ENCODE measurements around the gene LPO.

The LPO gene

DNA sequence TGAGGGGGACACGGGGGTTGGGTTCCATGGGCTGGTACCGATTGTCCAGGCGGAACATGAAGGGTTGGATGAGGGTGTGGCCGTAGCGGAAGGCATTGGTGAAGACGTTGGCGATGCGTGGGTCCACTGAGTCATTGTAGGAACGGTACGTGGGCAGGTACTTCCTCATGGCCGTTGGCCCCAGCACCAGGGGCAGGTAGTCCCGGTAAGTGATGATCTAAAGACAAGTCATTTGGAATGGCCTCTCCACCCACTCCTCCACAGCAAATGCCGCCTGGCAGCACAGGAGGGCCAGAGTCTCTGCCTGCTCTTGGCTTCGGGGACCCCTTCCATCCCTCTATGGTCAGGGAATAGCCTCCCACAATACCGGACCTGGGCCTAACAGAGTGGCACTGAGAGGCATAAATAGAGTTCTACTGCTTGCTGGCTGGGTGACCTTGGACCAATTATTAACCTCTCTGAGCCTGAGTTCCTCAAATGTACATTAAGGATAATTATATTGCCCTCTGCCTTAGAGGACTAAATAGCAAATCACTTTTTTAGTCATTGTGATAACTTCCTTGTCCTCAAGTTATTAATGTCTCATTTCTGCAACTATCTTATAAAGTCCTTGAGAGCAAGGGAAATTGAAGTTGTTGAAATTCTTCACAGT is 35.2 kb downstream of the LPO start:
- in situ Hi-C loops (cut with MboI; ENCODE audit: low pct_unique_long_range_greater_than_20kb, low sequenced_read_pairs, unreplicated experiment), result no loop called here
- TF ChIP-seq, protein P1, sequence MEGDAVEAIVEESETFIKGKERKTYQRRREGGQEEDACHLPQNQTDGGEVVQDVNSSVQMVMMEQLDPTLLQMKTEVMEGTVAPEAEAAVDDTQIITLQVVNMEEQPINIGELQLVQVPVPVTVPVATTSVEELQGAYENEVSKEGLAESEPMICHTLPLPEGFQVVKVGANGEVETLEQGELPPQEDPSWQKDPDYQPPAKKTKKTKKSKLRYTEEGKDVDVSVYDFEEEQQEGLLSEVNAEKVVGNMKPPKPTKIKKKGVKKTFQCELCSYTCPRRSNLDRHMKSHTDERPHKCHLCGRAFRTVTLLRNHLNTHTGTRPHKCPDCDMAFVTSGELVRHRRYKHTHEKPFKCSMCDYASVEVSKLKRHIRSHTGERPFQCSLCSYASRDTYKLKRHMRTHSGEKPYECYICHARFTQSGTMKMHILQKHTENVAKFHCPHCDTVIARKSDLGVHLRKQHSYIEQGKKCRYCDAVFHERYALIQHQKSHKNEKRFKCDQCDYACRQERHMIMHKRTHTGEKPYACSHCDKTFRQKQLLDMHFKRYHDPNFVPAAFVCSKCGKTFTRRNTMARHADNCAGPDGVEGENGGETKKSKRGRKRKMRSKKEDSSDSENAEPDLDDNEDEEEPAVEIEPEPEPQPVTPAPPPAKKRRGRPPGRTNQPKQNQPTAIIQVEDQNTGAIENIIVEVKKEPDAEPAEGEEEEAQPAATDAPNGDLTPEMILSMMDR (IDR thresholded peaks at IDR 0.05; ENCODE audit: extremely low read depth, insufficient read depth, missing control alignments), result no peak
- DNase-seq (ENCODE audit: low spot score), result peak; percentile 46

DNA sequence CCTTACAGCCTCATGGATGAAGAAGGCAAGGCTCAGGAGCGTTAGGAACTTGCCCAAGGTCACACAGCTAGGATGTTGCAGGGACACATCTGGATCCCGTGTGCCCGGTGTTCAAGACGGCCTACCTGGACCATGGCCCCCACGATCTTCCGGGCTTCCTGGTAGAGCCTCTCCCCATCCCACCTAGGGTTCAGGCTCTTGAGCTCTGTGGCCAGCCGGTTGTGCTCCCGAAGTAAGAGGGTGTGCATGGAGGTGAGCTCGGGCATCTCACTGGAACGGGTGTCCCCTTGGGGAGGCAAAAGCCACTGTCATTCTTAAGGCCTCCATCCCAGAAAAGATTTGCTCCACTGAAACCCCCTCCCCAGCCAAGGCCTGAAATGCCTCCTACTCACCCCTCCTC is 37.0 kb downstream of the LPO start:
- in situ Hi-C loops (cut with MboI; ENCODE audit: low pct_unique_long_range_greater_than_20kb, low sequenced_read_pairs, unreplicated experiment), result no loop called here
- DNase-seq (ENCODE audit: low spot score), result no peak
- TF ChIP-seq, protein P1 (IDR thresholded peaks at IDR 0.05; ENCODE audit: extremely low read depth, insufficient read depth, missing control alignments), result no peak

DNA sequence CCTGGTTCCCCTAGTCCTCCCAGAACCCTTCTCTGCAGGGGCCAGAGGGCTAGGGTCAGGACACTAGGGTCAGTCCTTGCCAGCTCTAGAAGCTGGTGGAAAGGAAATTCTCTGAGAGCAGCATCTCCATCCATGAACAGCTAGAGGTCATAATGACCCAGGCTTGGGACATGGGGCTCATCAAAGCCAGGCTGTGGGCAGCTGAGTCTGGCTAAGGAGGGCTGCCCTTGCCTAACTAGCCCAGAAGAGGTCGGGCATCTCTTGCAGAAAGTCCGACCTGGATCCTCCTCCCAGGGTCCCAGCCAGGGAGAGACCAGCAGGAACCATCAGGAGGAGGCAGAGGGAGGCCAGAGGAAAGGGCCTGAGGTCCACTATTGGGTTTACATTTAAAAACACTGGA is 38.0 kb downstream of the LPO start:
- no peak for DNase-seq (ENCODE audit: low spot score)
- in situ Hi-C loops (cut with MboI; ENCODE audit: low pct_unique_long_range_greater_than_20kb, low sequenced_read_pairs, unreplicated experiment), result no loop called here
- TF ChIP-seq, protein P1 (IDR thresholded peaks at IDR 0.05; ENCODE audit: extremely low read depth, insufficient read depth, missing control alignments), result no peak

DNA sequence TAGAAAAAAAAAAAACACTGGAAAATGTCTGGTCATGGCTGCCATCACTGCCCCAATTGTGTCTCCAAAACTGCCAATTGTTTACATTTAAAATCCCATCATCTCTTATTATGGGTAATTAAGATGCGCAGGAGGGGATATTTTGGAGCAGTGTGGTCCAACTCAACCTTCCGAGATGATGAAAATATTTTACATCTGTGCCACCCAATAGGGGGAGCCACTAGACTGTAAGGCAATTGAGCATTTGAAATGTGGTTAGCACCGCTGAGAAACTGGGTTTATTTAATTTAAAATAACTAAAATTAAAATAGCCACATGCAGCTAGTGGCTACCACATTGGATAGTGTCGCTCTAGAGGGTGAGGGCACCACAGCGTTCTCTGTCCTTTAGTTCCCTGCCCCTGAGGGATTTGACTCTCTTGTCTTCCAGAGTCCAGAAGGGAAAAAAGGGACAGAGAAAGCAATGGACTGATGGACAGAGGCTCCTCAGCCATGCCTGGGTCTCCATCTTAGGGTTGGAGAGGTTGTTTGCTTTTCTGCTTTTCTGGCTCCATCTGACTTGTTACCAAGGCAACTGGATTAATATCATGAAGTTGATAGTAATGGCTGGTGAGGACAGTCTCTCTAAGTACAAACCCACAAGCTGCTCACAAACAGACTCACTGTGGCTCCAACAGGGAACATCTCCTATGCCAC is 38.9 kb downstream of the LPO start:
- peak; percentile 69 for DNase-seq (ENCODE audit: low spot score)
- TF ChIP-seq, protein P1 (IDR thresholded peaks at IDR 0.05; ENCODE audit: extremely low read depth, insufficient read depth, missing control alignments), result peak; percentile 59
- in situ Hi-C loops (cut with MboI; ENCODE audit: low pct_unique_long_range_greater_than_20kb, low sequenced_read_pairs, unreplicated experiment), result no loop called here

DNA sequence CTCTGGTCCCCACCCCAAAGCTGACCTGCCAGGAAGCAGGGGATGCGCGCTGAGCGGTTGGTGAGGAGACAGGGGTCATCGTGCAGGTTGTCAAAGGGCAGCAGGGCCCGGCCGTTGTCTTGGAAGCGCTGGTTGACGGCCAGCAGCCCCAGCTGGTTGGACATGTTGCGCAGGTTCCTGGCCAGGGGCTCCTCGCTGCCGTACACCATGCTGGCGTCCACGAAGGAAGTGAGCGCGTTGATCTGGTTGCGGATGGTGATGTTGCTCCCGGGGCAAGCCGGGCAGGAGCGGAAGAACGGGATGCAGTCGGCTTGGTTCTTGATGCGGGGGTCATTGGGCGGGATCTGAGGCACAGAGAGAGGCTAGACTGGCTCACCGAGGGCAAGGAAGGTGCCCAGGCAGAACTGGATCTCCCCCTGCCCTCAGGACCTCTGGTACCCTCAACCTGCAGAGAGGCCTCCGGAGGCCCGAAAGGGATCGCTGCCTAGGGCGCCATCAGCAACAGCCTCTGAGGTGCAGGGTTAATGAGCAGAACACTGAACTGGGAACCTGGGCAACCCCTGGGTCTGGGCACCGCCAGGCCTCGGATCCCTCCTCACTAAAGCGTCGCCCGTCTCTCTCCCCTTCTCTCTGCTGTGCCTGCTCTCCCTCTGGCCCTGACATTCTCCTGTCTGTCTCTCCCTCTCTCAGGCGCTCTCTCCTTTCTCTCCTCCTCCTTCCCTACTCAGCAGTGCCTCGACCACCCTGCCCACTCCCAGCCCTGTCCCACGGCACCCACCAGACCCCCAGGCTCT is 39.6 kb downstream of the LPO start:
- no peak for DNase-seq (ENCODE audit: low spot score)

DNA sequence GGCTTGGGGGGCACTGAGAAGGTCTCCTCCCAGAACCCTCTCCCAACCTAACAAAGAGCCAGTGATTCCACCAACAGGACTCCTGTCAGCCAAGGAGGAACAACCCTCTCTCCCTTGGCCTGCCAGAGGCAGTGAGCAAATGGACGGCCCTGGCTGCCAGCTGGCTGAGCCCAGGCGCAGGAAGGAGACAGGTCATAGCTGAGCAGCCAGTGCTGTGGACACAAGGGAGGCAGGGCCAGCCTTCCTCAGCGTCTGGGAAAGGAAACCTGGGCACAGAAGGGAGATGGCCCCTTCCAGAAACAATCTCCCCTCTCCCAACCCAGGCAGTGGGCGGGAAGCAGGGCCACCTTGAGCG is 40.3 kb downstream of the LPO start:
- in situ Hi-C loops (cut with MboI; ENCODE audit: low pct_unique_long_range_greater_than_20kb, low sequenced_read_pairs, unreplicated experiment), result no loop called here
- peak; percentile 47 for DNase-seq (ENCODE audit: low spot score)
- TF ChIP-seq, protein P1 (IDR thresholded peaks at IDR 0.05; ENCODE audit: extremely low read depth, insufficient read depth, missing control alignments), result no peak

More for the DNA sequence above, 39.6 kb downstream of the LPO start:
- TF ChIP-seq, protein P1 (IDR thresholded peaks at IDR 0.05; ENCODE audit: extremely low read depth, insufficient read depth, missing control alignments), result no peak
- in situ Hi-C loops (cut with MboI; ENCODE audit: low pct_unique_long_range_greater_than_20kb, low sequenced_read_pairs, unreplicated experiment), result no loop called here

Data from GM13977 (cell line).